HG03175 (cell line): Measurements from ENCODE around the gene SLC35B2.

ENCODE experiments used
- ATAC-seq: cut with Tn5 transposase; IDR thresholded peaks from one replicate; pipeline ENCODE4 v1.9.1; 2021; ENCODE audit warnings: mild to moderate bottlenecking, moderate library complexity; ENCODE audit not compliant: unreplicated experiment

Gene SLC35B2

GRCh38 chr6:44224029-44224964 lies 33.0 kb downstream of the SLC35B2 start:
- no peak for ATAC-seq

GRCh38 chr6:44223319-44224028 lies 33.9 kb downstream of the SLC35B2 start, which contains the start of gene SLC29A1:
Gene SLC29A1, plus strand, starts transcription at chr6:44223595. Its CDS starts 3,719 bp downstream, at chr6:44227314.
- peak; percentile 57 for ATAC-seq

GRCh38 chr6:44222486-44223318 lies 34.6 kb downstream of the SLC35B2 start:
- no peak for ATAC-seq

GRCh38 chr6:44221961-44222335 lies 35.4 kb downstream of the SLC35B2 start:
- no peak for ATAC-seq

- ATAC-seq = peak; percentile 55
Measured at GRCh38 chr6:44221291-44221960, 35.9 kb downstream of the SLC35B2 start.

- ATAC-seq = no peak
Measured at GRCh38 chr6:44220913-44221290, 36.4 kb downstream of the SLC35B2 start.

- no peak for ATAC-seq
Measured at GRCh38 chr6:44219815-44220784, 37.2 kb downstream of the SLC35B2 start.

- ATAC-seq = peak; percentile 57
Measured at GRCh38 chr6:44219053-44219814, 38.1 kb downstream of the SLC35B2 start.

GRCh38 chr6:44217332-44218143 lies 39.8 kb downstream of the SLC35B2 start:
- no peak for ATAC-seq

GRCh38 chr6:44216677-44217331 lies 40.5 kb downstream of the SLC35B2 start, which contains the start of gene MYMX:
Gene MYMX, plus strand, starts transcription at chr6:44216926. Its CDS starts 546 bp downstream, at chr6:44217472.
- no peak for ATAC-seq

GRCh38 chr6:44214307-44214706 lies 43.0 kb downstream of the SLC35B2 start:
- ATAC-seq = no peak

- no peak for ATAC-seq
Measured at GRCh38 chr6:44211284-44211683, 46.0 kb downstream of the SLC35B2 start.

- ATAC-seq = no peak
Measured at GRCh38 chr6:44207966-44208365, 49.4 kb downstream of the SLC35B2 start.
